ENCODE data around the gene GTF2F1. TPM values are rescaled to one million over a fixed set of nuclear protein-coding genes. Genes with fewer than 3 reads are reported as not detected.
A peak's percentile ranks its signal among the peaks of the same experiment; 100 is the strongest.
"Not testable (repeated sequence)": the region's sequence is repeated elsewhere in the genome, so short reads cannot be mapped to it uniquely, and the experiment has no call there.

GTF2F1 gene
- total RNA-seq, 1 donor from 2014 or later: 65.9 TPM

GRCh38 chr19:6387372-6387771 lies 5.6 kb downstream of the GTF2F1 start:
- DNase-seq (ENCODE audit: low read depth, low spot score): no peak

- no peak for DNase-seq (ENCODE audit: low read depth, low spot score)
These were observed 8.6 kb downstream of the GTF2F1 start for GRCh38 chr19:6384381-6384780.

GRCh38 chr19:6383188-6383587 lies 9.8 kb downstream of the GTF2F1 start:
- no peak for DNase-seq (ENCODE audit: low read depth, low spot score)

GRCh38 chr19:6381030-6381750 lies 11.8 kb downstream of the GTF2F1 start:
- no peak for DNase-seq (ENCODE audit: low read depth, low spot score)

- DNase-seq (ENCODE audit: low read depth, low spot score): no peak
These were observed 13.2 kb downstream of the GTF2F1 start for GRCh38 chr19:6379744-6380143.

GRCh38 chr19:6378486-6378885 lies 14.5 kb downstream of the GTF2F1 start:
- DNase-seq (ENCODE audit: low read depth, low spot score): no peak

- DNase-seq (ENCODE audit: low read depth, low spot score): no peak
These were observed 14.9 kb downstream of the GTF2F1 start for GRCh38 chr19:6378041-6378440.

GRCh38 chr19:6376512-6377190 lies 16.3 kb downstream of the GTF2F1 start:
- no peak for DNase-seq (ENCODE audit: low read depth, low spot score)

- no peak for DNase-seq (ENCODE audit: low read depth, low spot score)
These were observed 17.5 kb downstream of the GTF2F1 start, which contains the start of gene PSPN for GRCh38 chr19:6375411-6376010. Gene PSPN, minus strand, starts transcription at chr19:6375933. Its CDS starts 84 bp downstream, at chr19:6375849.

- DNase-seq (ENCODE audit: low read depth, low spot score): no peak
These were observed 18.1 kb downstream of the GTF2F1 start for GRCh38 chr19:6374711-6375410.

GRCh38 chr19:6374161-6374709 lies 18.7 kb downstream of the GTF2F1 start:
- DNase-seq (ENCODE audit: low read depth, low spot score): no peak

GRCh38 chr19:6373813-6374108 lies 19.2 kb downstream of the GTF2F1 start:
- DNase-seq (ENCODE audit: low read depth, low spot score): no peak

GRCh38 chr19:6373096-6373812 lies 19.7 kb downstream of the GTF2F1 start:
- peak; percentile 94 for DNase-seq (ENCODE audit: low read depth, low spot score)

GRCh38 chr19:6372594-6373095 lies 20.3 kb downstream of the GTF2F1 start, which contains the start of gene ALKBH7:
Gene ALKBH7, plus strand, starts transcription at chr19:6372794. Its CDS starts 27 bp downstream, at chr19:6372821.
- peak; percentile 100 for DNase-seq (ENCODE audit: low read depth, low spot score)

- DNase-seq (ENCODE audit: low read depth, low spot score): no peak
These were observed 28.6 kb downstream of the GTF2F1 start for GRCh38 chr19:6364353-6364752.

GRCh38 chr19:6362351-6362801 lies 30.6 kb downstream of the GTF2F1 start:
- no peak for DNase-seq (ENCODE audit: low read depth, low spot score)

GRCh38 chr19:6362027-6362350 lies 31.0 kb downstream of the GTF2F1 start:
- DNase-seq (ENCODE audit: low read depth, low spot score): no peak

- DNase-seq (ENCODE audit: low read depth, low spot score): not testable (repeated sequence)
These were observed 32.1 kb downstream of the GTF2F1 start for GRCh38 chr19:6360857-6361216.

- not testable (repeated sequence) for DNase-seq (ENCODE audit: low read depth, low spot score)
These were observed 32.5 kb downstream of the GTF2F1 start for GRCh38 chr19:6360445-6360844.

GRCh38 chr19:6359568-6360341 lies 33.2 kb downstream of the GTF2F1 start:
- no peak for DNase-seq (ENCODE audit: low read depth, low spot score)

Data from pulmonary artery endothelial cell (primary cell).